ENCODE data around the gene MB21D2. TPM values are rescaled to one million over a fixed set of nuclear protein-coding genes. Genes with fewer than 3 reads are reported as not detected.

MB21D2 gene
- total RNA-seq, 2 experiments from 2014 or later: 0.06 TPM; not detected in 1

- Histone ChIP-seq H4K20me1 (ENCODE audit: insufficient read depth, low read length) (no peaks in the 10 kb centered on the region), H3K4me1 (ENCODE audit: insufficient read depth, low read length, poor library complexity, severe bottlenecking) (no peaks in the 10 kb centered on the region), H3K9me3 (ENCODE audit: low read length) (no peaks in the 10 kb centered on the region), H3K4me3 (ENCODE audit: low read depth, low read length, poor library complexity, severe bottlenecking) (no peak overlapping the region), H3K4me2 (ENCODE audit: low read length) (no peak overlapping the region), H3K79me2 (ENCODE audit: insufficient read depth, low read depth, low read length) (no peaks in the 10 kb centered on the region), H3K27ac (ENCODE audit: low read depth, low read length, poor library complexity, severe bottlenecking) (no peak overlapping the region), H2AFZ (ENCODE audit: low read length) (no peak overlapping the region), H3K9me2 (ENCODE audit: insufficient read depth, low read length) (no peaks in the 10 kb centered on the region), H3K36me3 (ENCODE audit: insufficient read depth, low read length) (no peaks in the 10 kb centered on the region)
- intact Hi-C loops (cut with micrococcal nuclease; ENCODE audit: unreplicated experiment): loop anchor here (1.0 to 5.0 kb wide), 2 partner anchors 225 to 756 kb away; no protein-coding TSS in a partner anchor
- DNase-seq (ENCODE audit: low spot score): peak; percentile 40
- TF ChIP-seq CTCF (conservative IDR thresholded peaks at IDR 0.05; ENCODE audit: low read length) (peak; percentile 89), EZH2phosphoT487 (IDR thresholded peaks at IDR 0.05; ENCODE audit: borderline replicate concordance, low read depth, low read length) (no peak)
- BruUV-seq (replicated peaks): no TSS peak
- CTCF ChIA-PET (ENCODE audit: unreplicated experiment): no interaction called here
- POLR2A ChIA-PET: no interaction called here
Observed at GRCh38 chr3:192816351-192816750, 101.3 kb downstream of the MB21D2 start.

GRCh38 chr3:192812743-192813383 lies 104.8 kb downstream of the MB21D2 start:
- H3K79me2 ChIP-seq (ENCODE audit: insufficient read depth, low read depth, low read length): no peaks in the 10 kb centered on the region
- TF ChIP-seq CTCF (conservative IDR thresholded peaks at IDR 0.05; ENCODE audit: low read length) (peak; percentile 61; the same call in 1 of the 2 replicates), EZH2phosphoT487 (IDR thresholded peaks at IDR 0.05; ENCODE audit: borderline replicate concordance, low read depth, low read length) (no peak)
- H3K4me2 ChIP-seq (ENCODE audit: low read length): no peak overlapping the region
- H3K4me3 ChIP-seq (ENCODE audit: low read depth, low read length, poor library complexity, severe bottlenecking): no peak overlapping the region
- intact Hi-C loops (cut with micrococcal nuclease; ENCODE audit: unreplicated experiment): no loop called here
- POLR2A ChIA-PET: interaction anchor here (0.6 to 0.7 kb wide), 5 partner anchors 20 to 208 kb away, joined by 3 to 5 read pairs (median 3); no protein-coding TSS in a partner anchor
- H3K9me2 ChIP-seq (ENCODE audit: insufficient read depth, low read length): no peaks in the 10 kb centered on the region
- H2AFZ ChIP-seq (ENCODE audit: low read length): no peak overlapping the region
- no peaks in the 10 kb centered on the region for H3K4me1 ChIP-seq (ENCODE audit: insufficient read depth, low read length, poor library complexity, severe bottlenecking)
- no peaks in the 10 kb centered on the region for H4K20me1 ChIP-seq (ENCODE audit: insufficient read depth, low read length)
- no peak overlapping the region for H3K27ac ChIP-seq (ENCODE audit: low read depth, low read length, poor library complexity, severe bottlenecking)
- CTCF ChIA-PET (ENCODE audit: unreplicated experiment): no interaction called here
- DNase-seq (ENCODE audit: low spot score): peak; percentile 10
- no peaks in the 10 kb centered on the region for H3K36me3 ChIP-seq (ENCODE audit: insufficient read depth, low read length)
- no peaks in the 10 kb centered on the region for H3K9me3 ChIP-seq (ENCODE audit: low read length)
- no TSS peak for BruUV-seq (replicated peaks)

DNA sequence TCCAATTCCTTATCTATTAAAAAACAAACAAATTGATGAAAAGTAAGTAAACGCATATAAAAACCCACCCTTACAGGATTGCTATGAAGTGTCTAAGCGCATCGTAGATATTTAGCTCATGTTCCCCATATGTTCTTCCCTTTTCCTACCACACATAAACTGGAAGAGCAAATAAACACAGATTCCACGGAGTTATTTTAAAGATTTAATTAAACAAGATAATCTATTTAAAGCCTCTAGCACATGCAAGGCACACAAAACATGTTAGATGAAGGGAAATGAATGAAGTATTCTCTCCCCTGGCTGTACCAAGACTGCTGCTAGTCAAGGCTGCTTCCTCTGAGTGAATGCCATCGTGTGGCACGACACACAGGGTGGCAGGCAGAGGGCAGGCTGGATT lies 111.9 kb downstream of the MB21D2 start:
- no peak overlapping the region for H3K27ac ChIP-seq (ENCODE audit: low read depth, low read length, poor library complexity, severe bottlenecking)
- no peak overlapping the region for H3K4me2 ChIP-seq (ENCODE audit: low read length)
- H2AFZ ChIP-seq (ENCODE audit: low read length): no peak overlapping the region
- no peaks in the 10 kb centered on the region for H4K20me1 ChIP-seq (ENCODE audit: insufficient read depth, low read length)
- no TSS peak for BruUV-seq (replicated peaks)
- H3K9me2 ChIP-seq (ENCODE audit: insufficient read depth, low read length): no peaks in the 10 kb centered on the region
- DNase-seq (ENCODE audit: low spot score): no peak
- H3K9me3 ChIP-seq (ENCODE audit: low read length): no peaks in the 10 kb centered on the region
- TF ChIP-seq CTCF (conservative IDR thresholded peaks at IDR 0.05; ENCODE audit: low read length): no peak
- no peak for TF ChIP-seq EZH2phosphoT487 (IDR thresholded peaks at IDR 0.05; ENCODE audit: borderline replicate concordance, low read depth, low read length)
- H3K4me3 ChIP-seq (ENCODE audit: low read depth, low read length, poor library complexity, severe bottlenecking): no peak overlapping the region
- H3K79me2 ChIP-seq (ENCODE audit: insufficient read depth, low read depth, low read length): no peaks in the 10 kb centered on the region
- POLR2A ChIA-PET: no interaction called here
- intact Hi-C loops (cut with micrococcal nuclease; ENCODE audit: unreplicated experiment): no loop called here
- no peaks in the 10 kb centered on the region for H3K36me3 ChIP-seq (ENCODE audit: insufficient read depth, low read length)
- CTCF ChIA-PET (ENCODE audit: unreplicated experiment): no interaction called here
- H3K4me1 ChIP-seq (ENCODE audit: insufficient read depth, low read length, poor library complexity, severe bottlenecking): no peaks in the 10 kb centered on the region

All from OCI-LY7 (cell line).